Suprapubic skin (tissue), 4 donors: ENCODE data around the gene UVRAG.

Source experiments
- EP300 ChIP-seq: sonication (generic); formaldehyde crosslinking; IDR thresholded peaks from one replicate; pipeline ENCODE4 v1.6.1; 2017; ENCODE audit warnings: antibody characterized with exemption
- POLR2A ChIP-seq, 2 donors: fragments of 450-650 bp; IDR thresholded peaks; one replicate each; pipeline ENCODE4 v1.6.1; 2017; ENCODE audit warnings: antibody characterized with exemption in 2 of 2, mild to moderate bottlenecking in 2 of 2, moderate library complexity in 2 of 2
- POLR2AphosphoS5 ChIP-seq, 3 donors: sonication (generic); formaldehyde crosslinking; IDR thresholded peaks; one replicate each; pipeline ENCODE4 v1.6.1; 2017; ENCODE audit warnings: antibody characterized with exemption in 3 of 3
- TF ChIP-seq, protein P1 (sequence below), 2 donors: fragments of 200-600 bp in 1 of 2; fragments of 450-650 bp in 1 of 2; sonication (generic) in 1 of 2; IDR thresholded peaks; one replicate each; pipeline ENCODE4 v1.5.1; 2016 to 2019; ENCODE audit warnings: antibody characterized with exemption in 2 of 2, mild to moderate bottlenecking in 1 of 2, moderate library complexity in 1 of 2

DNA sequence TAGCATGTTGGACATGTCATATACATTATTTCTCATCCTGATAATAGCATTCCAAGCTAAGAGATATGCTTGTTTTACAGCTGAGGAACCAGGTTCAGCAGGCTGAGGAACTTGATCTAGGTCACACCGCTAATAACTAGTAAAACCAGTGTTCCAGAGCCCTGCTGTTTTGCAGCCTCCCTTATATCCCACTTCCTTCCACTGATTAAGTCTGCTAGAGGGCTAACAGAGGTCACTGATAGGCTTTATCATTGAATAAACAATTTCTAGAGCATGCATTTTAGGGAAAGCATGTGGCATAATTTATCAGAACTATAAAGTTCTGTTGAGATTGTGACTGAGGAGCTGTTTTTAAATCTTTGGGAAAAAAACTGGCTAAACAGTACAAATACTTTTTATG lies 54.0 kb downstream of the UVRAG start:
- TF ChIP-seq, protein P1, sequence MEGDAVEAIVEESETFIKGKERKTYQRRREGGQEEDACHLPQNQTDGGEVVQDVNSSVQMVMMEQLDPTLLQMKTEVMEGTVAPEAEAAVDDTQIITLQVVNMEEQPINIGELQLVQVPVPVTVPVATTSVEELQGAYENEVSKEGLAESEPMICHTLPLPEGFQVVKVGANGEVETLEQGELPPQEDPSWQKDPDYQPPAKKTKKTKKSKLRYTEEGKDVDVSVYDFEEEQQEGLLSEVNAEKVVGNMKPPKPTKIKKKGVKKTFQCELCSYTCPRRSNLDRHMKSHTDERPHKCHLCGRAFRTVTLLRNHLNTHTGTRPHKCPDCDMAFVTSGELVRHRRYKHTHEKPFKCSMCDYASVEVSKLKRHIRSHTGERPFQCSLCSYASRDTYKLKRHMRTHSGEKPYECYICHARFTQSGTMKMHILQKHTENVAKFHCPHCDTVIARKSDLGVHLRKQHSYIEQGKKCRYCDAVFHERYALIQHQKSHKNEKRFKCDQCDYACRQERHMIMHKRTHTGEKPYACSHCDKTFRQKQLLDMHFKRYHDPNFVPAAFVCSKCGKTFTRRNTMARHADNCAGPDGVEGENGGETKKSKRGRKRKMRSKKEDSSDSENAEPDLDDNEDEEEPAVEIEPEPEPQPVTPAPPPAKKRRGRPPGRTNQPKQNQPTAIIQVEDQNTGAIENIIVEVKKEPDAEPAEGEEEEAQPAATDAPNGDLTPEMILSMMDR (IDR thresholded peaks at IDR 0.05) = no peak
- TF ChIP-seq POLR2AphosphoS5 (IDR thresholded peaks at IDR 0.05) = no peak
- TF ChIP-seq POLR2A (IDR thresholded peaks at IDR 0.05) = no peak
- no peak for TF ChIP-seq EP300
